Right lobe of liver (tissue), 6 donors: Measurements from ENCODE around the gene DAO. TPM values are rescaled to one million over a fixed set of nuclear protein-coding genes. Genes with fewer than 3 reads are reported as not detected.
A peak's percentile ranks its signal among the peaks of the same experiment; 100 is the strongest.
"Not testable (repeated sequence)": the region's sequence is repeated elsewhere in the genome, so short reads cannot be mapped to it uniquely, and the experiment has no call there.

Experiments
- ATAC-seq, 4 donors: fragments of 200-7000 bp; cut with Tn5 transposase; one replicate each; pipeline ENCODE4 v1.9.1; 2020; ENCODE audit warnings: mild to moderate bottlenecking in 4 of 4, moderate library complexity in 4 of 4
- DNase-seq, 3 donors: peaks; one replicate each; pipeline ENCODE4 v3.0.0-alpha.2; 2020
- H3K27ac ChIP-seq, 3 donors: fragments of 200-600 bp; one replicate each; pipeline ENCODE4 v1.8.0; 2022
- H3K27me3 ChIP-seq, 2 donors: fragments of 200-600 bp; one replicate each; pipeline ENCODE4 v1.8.0; 2022
- H3K36me3 ChIP-seq, 4 donors: fragments of 200-600 bp; sonication (generic) in 1 of 4; one replicate each; pipeline versions ENCODE4 v1.5.1 to v1.8.0; 2017 to 2022; ENCODE audit warnings: control low read depth in 1 of 4
- H3K4me1 ChIP-seq, 4 donors: fragments of 200-600 bp; sonication (generic) in 1 of 4; one replicate each; pipeline versions ENCODE4 v1.5.1 to v1.8.0; 2017 to 2022; ENCODE audit warnings: control low read depth in 1 of 4
- H3K4me3 ChIP-seq, 3 donors: fragments of 200-600 bp; one replicate each; pipeline ENCODE4 v1.8.0; 2022
- H3K9me3 ChIP-seq, 4 donors: fragments of 200-600 bp; sonication (generic) in 1 of 4; one replicate each; pipeline versions ENCODE4 v1.5.1 to v1.8.0; 2017 to 2022; ENCODE audit warnings: control low read depth in 1 of 4
- CTCF ChIP-seq, 4 donors: fragments of 200-600 bp in 3 of 4; fragments of 450-650 bp in 1 of 4; IDR thresholded peaks; one replicate each; pipeline versions ENCODE4 v1.5.1 to v1.8.0; 2016 to 2022; ENCODE audit warnings: antibody characterized with exemption in 4 of 4, mild to moderate bottlenecking in 2 of 4
- POLR2A ChIP-seq: fragments of 450-650 bp; IDR thresholded peaks from one replicate; pipeline ENCODE4 v1.6.1; 2017; ENCODE audit warnings: antibody characterized with exemption, mild to moderate bottlenecking
- whole genome bisulfite sequencing: methylation state at CpG from one replicate; pipeline ENCODE4 v1.1.6; 2018; ENCODE audit warnings: low coverage, low lambda C conversion rate; ENCODE audit not compliant: insufficient coverage; ENCODE audit errors: missing lambda C conversion rate; 5-methylcytosine and 5-hydroxymethylcytosine counted together
- intact Hi-C, 2 donors: fragments of 100-400 bp; cut with DNase I; formaldehyde crosslinking; loops; one replicate each; pipeline versions ENCODE4 v1.11.2 to v1.14.1; 2022
- total RNA-seq, 6 experiments: library from RNA; depleted of rRNA in 2 of 6; stranded (reverse); fragments of >200 nt in 2 of 6; fragmentation: NEBNext Ultra II Directional in 3 of 6; extraction: Animal tissue kit (Norgen Biotek cat#: 25700) in 3 of 6; gene quantifications; one replicate each; pipeline versions ENCODE4 v1.1.0 to v1.2.4, GENCODE V29; 2016 to 2023
- donor health status: DM: no; HTN: yes; CAD: no.
- donor health status: DM: no; HTN: no; CAD: no.
- donor health status: DM: no; HTN: no; CAD: no.
- donor health status: DM: no; HTN: yes; CAD: no.
- donor health status: DM: no; HTN: yes; CAD: no.

Gene DAO
- total RNA-seq, 6 experiments from 2014 or later, result 26.7 to 70.2 (median 45.0) TPM

GRCh38 chr12:108858311-108859074 lies 21.4 kb upstream of the DAO start:
- Histone ChIP-seq H3K36me3 (no peaks in the 10 kb centered on the region), H3K4me1 (peaks cover 0 to 34% (median 12%) of the 10 kb centered on the region in 4 donors), H3K27ac (peak overlapping the region in 2 of 3 donors; percentile 85 to 91), H3K4me3 (peak overlapping the region; percentile 53 to 66 (median 62)), H3K9me3 (no peaks in the 10 kb centered on the region), H3K27me3 (no peaks in the 10 kb centered on the region)
- DNase-seq (peak in 1 of 3 donors; percentile 31), ATAC-seq (no peak)
- WGBS, result 29% methylated on average over 15 of the region's 18 CpGs
- intact Hi-C loops, result no loop called here
- no peak for TF ChIP-seq CTCF (IDR thresholded peaks at IDR 0.05)
- TF ChIP-seq POLR2A, result no peak

- intact Hi-C loops, H3K4me3 ChIP-seq, ATAC-seq, DNase-seq, H3K27me3 ChIP-seq, H3K36me3 ChIP-seq, H3K9me3 ChIP-seq, H3K27ac ChIP-seq: not testable (repeated sequence)
- 53% methylated on average over 6 of the region's 6 CpGs for WGBS
- peaks cover 0 to 26% (median 9%) of the 10 kb centered on the region in 4 donors for H3K4me1 ChIP-seq
These were observed 20.6 kb upstream of the DAO start for GRCh38 chr12:108859141-108859922.

GRCh38 chr12:108859923-108860291 lies 20.0 kb upstream of the DAO start:
- intact Hi-C loops, result no loop called here
- WGBS, result 88% methylated on average over 1 of the region's 1 CpG
- ATAC-seq, result no peak
- TF ChIP-seq POLR2A (no peak), CTCF (IDR thresholded peaks at IDR 0.05) (no peak)
- no peaks in the 10 kb centered on the region for H3K9me3 ChIP-seq
- H3K4me1 ChIP-seq, result peaks cover 0 to 20% (median 6%) of the 10 kb centered on the region in 4 donors
- DNase-seq, result no peak
- H3K36me3 ChIP-seq, result no peaks in the 10 kb centered on the region
- H3K4me3 ChIP-seq, result no peak overlapping the region
- no peaks in the 10 kb centered on the region for H3K27me3 ChIP-seq
- no peak overlapping the region for H3K27ac ChIP-seq

GRCh38 chr12:108860443-108860842 lies 19.4 kb upstream of the DAO start:
- Histone ChIP-seq H3K4me3 (no peak overlapping the region), H3K9me3 (no peaks in the 10 kb centered on the region), H3K27me3 (no peaks in the 10 kb centered on the region), H3K4me1 (peaks cover 0 to 15% (median 6%) of the 10 kb centered on the region in 4 donors), H3K27ac (no peak overlapping the region), H3K36me3 (no peaks in the 10 kb centered on the region)
- intact Hi-C loops, result no loop called here
- 93% methylated on average over 6 of the region's 6 CpGs for WGBS
- TF ChIP-seq POLR2A, result no peak
- TF ChIP-seq CTCF (IDR thresholded peaks at IDR 0.05), result no peak
- ATAC-seq (no peak), DNase-seq (no peak)
